ENCODE data around the gene DYNLT5. TPM values are rescaled to one million over a fixed set of nuclear protein-coding genes. Genes with fewer than 3 reads are reported as not detected.
"Not testable (repeated sequence)": the region's sequence is repeated elsewhere in the genome, so short reads cannot be mapped to it uniquely, and the experiment has no call there.

The DYNLT5 gene
- total and polyA plus RNA-seq, 3 experiments from 2014 or later: not detected

DNA sequence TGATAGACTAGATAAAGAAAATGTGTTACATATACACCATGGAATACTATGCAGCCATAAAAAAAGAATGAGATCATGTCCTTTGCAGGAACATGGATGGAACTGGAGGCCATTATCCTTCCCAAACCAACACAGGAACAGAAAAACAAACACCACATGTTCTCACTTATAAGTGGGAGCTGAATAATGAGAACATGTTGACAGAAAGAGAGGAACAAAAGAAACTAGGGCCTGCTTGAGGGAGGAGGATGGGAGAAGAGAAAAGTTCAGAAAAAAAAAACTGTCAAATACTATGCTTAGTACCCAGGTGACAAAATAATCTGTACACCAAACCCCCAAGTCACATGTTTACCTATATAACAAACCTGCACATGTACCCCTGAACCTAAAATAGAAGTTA is 23.5 kb upstream of the DYNLT5 start:
- H3K27me3 ChIP-seq (ENCODE audit: insufficient read depth, low read length, poor library complexity, severe bottlenecking); POLR2A ChIA-PET; H3K27ac ChIP-seq (ENCODE audit: low read depth, low read length); H3K36me3 ChIP-seq (ENCODE audit: insufficient read depth, low read length); H3K4me3 Mint-ChIP-seq; H3K36me3 Mint-ChIP-seq; H3K4me3 ChIP-seq (ENCODE audit: low read length); H3K9me3 ChIP-seq (ENCODE audit: low read length); CTCF ChIA-PET; H3K9me3 Mint-ChIP-seq; DNase-seq; H3K4me1 ChIP-seq (ENCODE audit: insufficient read depth, low read length); H3K4me1 Mint-ChIP-seq: not testable (repeated sequence)
- Mint-ChIP-seq H3K27me3 (peaks cover 5 to 24% of the 10 kb centered on the region in 2 donors), H3K27ac (peak overlapping the region in 1 of 8 donors; percentile 20)

DNA sequence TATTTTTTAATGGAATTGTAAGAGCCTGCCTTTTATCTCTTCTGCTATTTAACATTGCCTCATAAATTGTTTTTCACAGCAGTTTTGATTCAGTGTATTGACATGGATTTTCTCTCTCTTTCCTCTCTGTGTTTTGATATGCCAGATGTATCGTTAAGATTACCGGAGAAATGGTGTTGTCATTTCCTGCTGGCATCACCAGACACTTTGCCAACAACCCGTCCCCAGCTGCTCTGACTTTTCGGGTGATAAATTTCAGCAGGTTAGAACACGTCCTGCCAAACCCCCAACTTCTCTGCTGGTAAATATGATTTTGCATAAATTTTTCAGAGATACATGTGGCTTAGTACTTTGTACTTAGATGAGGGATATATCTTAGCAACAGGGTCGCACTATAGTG is 23.1 kb upstream of the DYNLT5 start:
- H3K4me1 ChIP-seq (ENCODE audit: insufficient read depth, low read length): no peaks in the 10 kb centered on the region
- ChIA-PET CTCF (no interaction called here), POLR2A (no interaction called here)
- peaks cover 5 to 24% of the 10 kb centered on the region in 2 donors for H3K27me3 Mint-ChIP-seq
- no peak overlapping the region for H3K4me3 ChIP-seq (ENCODE audit: low read length)
- no peaks in the 10 kb centered on the region for H3K27me3 ChIP-seq (ENCODE audit: insufficient read depth, low read length, poor library complexity, severe bottlenecking)
- H3K27ac ChIP-seq (ENCODE audit: low read depth, low read length): no peak overlapping the region
- no peaks in the 10 kb centered on the region for H3K36me3 ChIP-seq (ENCODE audit: insufficient read depth, low read length)
- peaks cover 4 to 9% (median 9%) of the 10 kb centered on the region in 3 donors for H3K4me1 Mint-ChIP-seq
- H3K9me3 ChIP-seq (ENCODE audit: low read length): no peaks in the 10 kb centered on the region
- no peaks in the 10 kb centered on the region for H3K36me3 Mint-ChIP-seq
- no peak overlapping the region for H3K27ac Mint-ChIP-seq
- peak in 1 of 5 donors; percentile 34 for DNase-seq
- H3K4me3 Mint-ChIP-seq: peak overlapping the region in 1 of 7 donors; percentile 16
- H3K9me3 Mint-ChIP-seq: peaks cover 0 to 2% (median 0%) of the 10 kb centered on the region in 5 donors

DNA sequence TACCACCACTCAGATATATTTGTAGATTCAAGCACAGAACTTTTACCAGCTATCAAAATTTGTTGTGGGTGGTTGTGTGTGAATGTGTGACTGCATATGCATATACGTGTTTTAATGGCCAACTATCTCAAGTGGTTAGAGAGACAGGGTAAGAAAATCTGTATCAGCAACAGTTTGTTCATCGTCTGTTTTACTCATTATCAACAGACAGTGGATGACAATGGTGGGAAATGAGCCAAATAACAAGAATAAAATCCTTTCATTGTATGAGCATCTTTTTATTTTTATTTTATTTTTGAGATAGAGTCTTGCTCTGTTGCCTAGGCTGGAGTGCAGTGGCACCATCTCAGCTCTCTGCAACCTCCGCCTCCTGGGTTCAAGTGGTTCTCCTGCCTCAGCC is 22.7 kb upstream of the DYNLT5 start:
- no peaks in the 10 kb centered on the region for H3K9me3 ChIP-seq (ENCODE audit: low read length)
- H3K27ac ChIP-seq (ENCODE audit: low read depth, low read length): no peak overlapping the region
- H3K9me3 Mint-ChIP-seq: peaks cover 0 to 2% (median 0%) of the 10 kb centered on the region in 5 donors
- H3K36me3 Mint-ChIP-seq: no peaks in the 10 kb centered on the region
- no peak for DNase-seq
- peaks cover 5 to 22% of the 10 kb centered on the region in 2 donors for H3K27me3 Mint-ChIP-seq
- H3K4me1 ChIP-seq (ENCODE audit: insufficient read depth, low read length): no peaks in the 10 kb centered on the region
- no peaks in the 10 kb centered on the region for H3K36me3 ChIP-seq (ENCODE audit: insufficient read depth, low read length)
- H3K4me3 ChIP-seq (ENCODE audit: low read length): no peak overlapping the region
- H3K27me3 ChIP-seq (ENCODE audit: insufficient read depth, low read length, poor library complexity, severe bottlenecking): no peaks in the 10 kb centered on the region
- POLR2A ChIA-PET: no interaction called here
- CTCF ChIA-PET: no interaction called here
- H3K4me1 Mint-ChIP-seq: peaks cover 4 to 9% (median 9%) of the 10 kb centered on the region in 3 donors
- no peak overlapping the region for H3K27ac Mint-ChIP-seq
- no peak overlapping the region for H3K4me3 Mint-ChIP-seq

DNA sequence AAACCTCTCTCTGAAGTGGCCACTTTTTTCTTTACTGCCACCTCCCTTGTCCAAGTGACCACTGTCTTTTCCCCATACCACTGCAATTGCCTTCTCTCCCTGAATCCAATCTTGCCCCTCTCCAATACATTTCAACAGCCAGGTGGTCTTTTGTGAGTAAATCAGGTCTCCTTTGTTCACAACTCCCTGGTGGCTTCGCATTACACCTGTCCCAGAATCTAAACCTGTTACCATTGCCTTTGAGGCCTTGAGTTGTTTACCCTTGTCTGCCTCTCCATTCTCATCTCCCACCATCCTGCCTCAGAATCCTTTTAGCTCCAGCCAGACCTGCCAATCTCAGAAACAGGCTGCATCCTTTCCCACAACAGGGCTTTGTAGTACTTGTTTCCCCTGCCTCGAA is 21.8 kb upstream of the DYNLT5 start:
- ChIA-PET POLR2A (no interaction called here), CTCF (no interaction called here)
- Histone ChIP-seq H3K9me3 (ENCODE audit: low read length) (no peaks in the 10 kb centered on the region), H3K27me3 (ENCODE audit: insufficient read depth, low read length, poor library complexity, severe bottlenecking) (no peaks in the 10 kb centered on the region), H3K36me3 (ENCODE audit: insufficient read depth, low read length) (no peaks in the 10 kb centered on the region), H3K4me3 (ENCODE audit: low read length) (no peak overlapping the region), H3K27ac (ENCODE audit: low read depth, low read length) (no peak overlapping the region), H3K4me1 (ENCODE audit: insufficient read depth, low read length) (no peaks in the 10 kb centered on the region)
- Mint-ChIP-seq H3K36me3 (no peaks in the 10 kb centered on the region), H3K27ac (no peak overlapping the region), H3K9me3 (peaks cover 0 to 2% (median 0%) of the 10 kb centered on the region in 5 donors), H3K4me1 (peaks cover 4 to 9% (median 9%) of the 10 kb centered on the region in 3 donors), H3K27me3 (peaks cover 5 to 19% of the 10 kb centered on the region in 2 donors), H3K4me3 (peak overlapping the region in 1 of 7 donors; percentile 42)
- no peak for DNase-seq

DNA sequence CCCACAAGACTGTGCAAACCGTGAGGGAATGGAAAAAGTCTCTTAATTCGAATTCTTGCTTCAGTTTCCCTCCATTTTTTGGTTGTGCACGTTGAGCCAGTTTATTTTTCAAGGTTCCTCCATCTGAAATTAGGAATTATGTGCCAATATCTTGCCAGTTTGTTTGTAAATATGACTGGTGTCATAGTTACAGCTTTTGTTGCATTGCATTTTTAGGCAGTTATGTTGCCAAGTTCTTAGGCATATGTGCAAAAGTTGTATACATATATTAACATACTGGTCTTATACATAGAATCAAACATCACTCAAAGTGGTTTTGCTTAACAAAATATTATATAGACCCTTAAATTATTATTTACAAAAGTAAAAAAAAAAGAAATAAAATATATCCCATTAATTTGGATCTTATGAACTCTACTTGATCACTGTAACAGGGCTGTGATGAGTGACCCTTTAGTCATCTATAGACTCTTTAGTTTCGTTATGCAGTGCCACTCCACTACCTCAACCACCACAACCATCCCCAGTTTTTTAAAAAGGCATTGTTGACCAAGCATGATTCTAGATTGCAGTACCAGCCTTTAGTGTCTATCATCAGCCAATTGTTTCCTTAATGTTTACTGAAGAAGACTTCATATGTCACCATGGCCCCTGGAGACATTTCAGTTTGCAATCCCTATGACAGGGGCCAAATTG is 20.9 kb upstream of the DYNLT5 start:
- CTCF ChIA-PET: no interaction called here
- H3K36me3 Mint-ChIP-seq: no peaks in the 10 kb centered on the region

DNA sequence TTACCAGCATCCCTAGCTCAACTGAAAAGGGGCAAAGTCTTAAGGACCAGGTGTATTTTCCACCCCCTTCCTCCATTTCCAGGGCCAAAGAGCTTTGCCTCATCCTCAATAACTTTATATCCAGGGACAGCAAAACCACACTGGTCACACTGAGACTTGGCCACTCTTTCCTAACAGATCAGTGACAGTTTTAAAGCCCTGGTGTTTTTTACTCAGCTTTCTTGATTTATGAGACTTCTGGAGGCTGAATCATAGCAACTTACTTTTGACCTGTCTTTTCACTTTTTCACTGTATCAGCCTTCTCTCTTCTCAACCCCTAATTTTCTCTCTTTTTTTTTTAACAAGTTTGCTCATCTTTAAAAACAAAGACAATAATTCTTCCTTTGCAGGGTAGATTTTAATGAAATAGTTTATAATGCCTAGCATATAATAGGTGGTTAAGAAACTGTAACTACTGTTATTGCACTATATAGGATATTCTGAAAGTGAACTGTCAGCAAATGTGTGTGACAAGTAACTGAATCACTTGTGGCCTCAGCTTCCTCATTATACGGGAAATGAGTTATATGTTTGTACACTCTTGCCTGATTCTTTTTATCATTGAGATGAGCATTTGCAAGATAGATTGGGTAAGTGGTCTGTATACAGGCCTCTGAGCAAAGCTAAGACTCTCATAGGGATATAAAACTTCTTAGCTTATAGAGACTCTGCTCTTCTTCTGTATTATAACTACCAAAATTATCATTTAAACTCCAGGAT is 19.7 kb upstream of the DYNLT5 start:
- ChIA-PET CTCF (no interaction called here), POLR2A (no interaction called here)
- peaks cover 0 to 2% (median 0%) of the 10 kb centered on the region in 5 donors for H3K9me3 Mint-ChIP-seq
- H3K27me3 Mint-ChIP-seq: peaks cover 4 to 6% of the 10 kb centered on the region in 2 donors
- no peak overlapping the region for H3K4me3 ChIP-seq (ENCODE audit: low read length)
- no peaks in the 10 kb centered on the region for H3K36me3 Mint-ChIP-seq
- H3K36me3 ChIP-seq (ENCODE audit: insufficient read depth, low read length): no peaks in the 10 kb centered on the region
- peaks cover 4 to 9% (median 9%) of the 10 kb centered on the region in 3 donors for H3K4me1 Mint-ChIP-seq
- no peak overlapping the region for H3K27ac Mint-ChIP-seq
- H3K4me3 Mint-ChIP-seq: no peak overlapping the region
- no peak overlapping the region for H3K27ac ChIP-seq (ENCODE audit: low read depth, low read length)
- no peaks in the 10 kb centered on the region for H3K27me3 ChIP-seq (ENCODE audit: insufficient read depth, low read length, poor library complexity, severe bottlenecking)
- no peaks in the 10 kb centered on the region for H3K4me1 ChIP-seq (ENCODE audit: insufficient read depth, low read length)
- DNase-seq: no peak
- no peaks in the 10 kb centered on the region for H3K9me3 ChIP-seq (ENCODE audit: low read length)

More for the DNA sequence above, 20.9 kb upstream of the DYNLT5 start:
- H3K36me3 ChIP-seq (ENCODE audit: insufficient read depth, low read length): no peaks in the 10 kb centered on the region
- Mint-ChIP-seq H3K4me1 (peaks cover 4 to 9% (median 9%) of the 10 kb centered on the region in 3 donors), H3K27me3 (peaks cover 2 to 13% of the 10 kb centered on the region in 2 donors), H3K27ac (no peak overlapping the region), H3K4me3 (no peak overlapping the region), H3K9me3 (peaks cover 0 to 2% (median 0%) of the 10 kb centered on the region in 5 donors)
- no peak overlapping the region for H3K27ac ChIP-seq (ENCODE audit: low read depth, low read length)
- POLR2A ChIA-PET: no interaction called here
- H3K4me3 ChIP-seq (ENCODE audit: low read length): no peak overlapping the region
- no peak for DNase-seq
- no peaks in the 10 kb centered on the region for H3K4me1 ChIP-seq (ENCODE audit: insufficient read depth, low read length)
- no peaks in the 10 kb centered on the region for H3K27me3 ChIP-seq (ENCODE audit: insufficient read depth, low read length, poor library complexity, severe bottlenecking)
- no peaks in the 10 kb centered on the region for H3K9me3 ChIP-seq (ENCODE audit: low read length)

DNA sequence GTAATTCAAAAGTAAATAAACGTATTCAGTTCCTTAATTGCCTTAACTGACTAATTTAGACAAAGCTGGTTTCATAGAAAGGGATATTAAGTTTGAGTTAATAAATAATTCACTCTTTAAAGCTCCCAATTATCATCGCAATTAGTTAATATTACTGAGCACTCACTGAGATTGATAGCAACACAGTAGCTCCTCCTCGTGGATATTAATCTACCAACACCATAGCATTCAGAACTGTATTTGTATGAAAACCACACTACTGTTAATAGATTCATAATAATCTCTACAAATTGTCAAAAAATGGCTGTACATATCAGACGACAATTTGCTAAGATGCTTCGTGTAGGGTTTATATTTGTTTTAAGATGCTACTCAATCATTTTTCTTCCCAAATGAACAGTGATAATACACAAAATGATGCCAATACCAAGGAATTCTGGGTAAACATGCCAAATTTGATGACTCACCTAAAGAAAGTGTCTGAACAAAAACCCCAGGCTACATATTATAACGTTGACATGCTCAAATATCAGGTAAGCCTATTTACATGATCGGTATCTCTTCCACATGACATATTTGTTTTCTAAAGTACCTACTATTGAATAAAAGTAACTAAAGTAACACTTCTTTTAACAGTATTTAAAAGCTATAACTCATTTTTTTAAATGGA is 18.8 kb upstream of the DYNLT5 start:
- POLR2A ChIA-PET: no interaction called here
- Mint-ChIP-seq H3K27ac (no peak overlapping the region), H3K9me3 (peaks cover 0 to 2% (median 0%) of the 10 kb centered on the region in 5 donors), H3K4me3 (no peak overlapping the region), H3K27me3 (peaks cover 3 to 4% of the 10 kb centered on the region in 2 donors), H3K4me1 (peaks cover 4 to 9% (median 9%) of the 10 kb centered on the region in 3 donors), H3K36me3 (no peaks in the 10 kb centered on the region)
- H3K36me3 ChIP-seq (ENCODE audit: insufficient read depth, low read length): no peaks in the 10 kb centered on the region
- CTCF ChIA-PET: interaction anchor here (0.6 to 1.8 kb wide), 3 partner anchors 8 to 35 kb away, joined by 3 to 4 read pairs (median 4); no protein-coding TSS in a partner anchor
- H3K27me3 ChIP-seq (ENCODE audit: insufficient read depth, low read length, poor library complexity, severe bottlenecking): no peaks in the 10 kb centered on the region
- no peak overlapping the region for H3K27ac ChIP-seq (ENCODE audit: low read depth, low read length)
- H3K4me1 ChIP-seq (ENCODE audit: insufficient read depth, low read length): no peaks in the 10 kb centered on the region
- H3K9me3 ChIP-seq (ENCODE audit: low read length): no peaks in the 10 kb centered on the region
- no peak for DNase-seq
- no peak overlapping the region for H3K4me3 ChIP-seq (ENCODE audit: low read length)

DNA sequence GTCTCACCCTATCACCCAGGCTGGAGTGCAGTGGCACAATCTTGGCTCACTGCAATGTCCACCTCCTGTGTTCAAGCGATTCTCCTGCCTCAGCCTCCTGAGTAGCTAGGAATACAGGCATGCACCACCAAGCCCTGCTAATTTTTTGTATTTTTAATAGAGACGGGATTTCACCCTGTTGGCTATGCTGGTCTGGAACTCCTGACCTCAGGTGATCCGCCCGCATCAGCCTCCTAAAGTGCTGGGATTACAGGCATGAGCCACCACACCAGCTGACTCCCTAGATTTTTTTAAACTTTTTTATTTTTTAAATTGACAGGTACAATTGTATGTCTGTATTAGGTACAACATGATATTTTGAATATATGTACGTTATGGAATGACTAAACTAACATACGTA is 17.7 kb upstream of the DYNLT5 start:
- H3K9me3 ChIP-seq (ENCODE audit: low read length); H3K4me1 ChIP-seq (ENCODE audit: insufficient read depth, low read length); H3K9me3 Mint-ChIP-seq; H3K27me3 ChIP-seq (ENCODE audit: insufficient read depth, low read length, poor library complexity, severe bottlenecking); DNase-seq; H3K27ac Mint-ChIP-seq; H3K27me3 Mint-ChIP-seq; H3K36me3 Mint-ChIP-seq; H3K4me1 Mint-ChIP-seq; H3K36me3 ChIP-seq (ENCODE audit: insufficient read depth, low read length); H3K4me3 Mint-ChIP-seq; H3K4me3 ChIP-seq (ENCODE audit: low read length); POLR2A ChIA-PET; H3K27ac ChIP-seq (ENCODE audit: low read depth, low read length): not testable (repeated sequence)
- CTCF ChIA-PET: interaction anchor here (0.7 to 1.8 kb wide), 3 partner anchors 9 to 401 kb away, joined by 3 to 4 read pairs (median 4); no protein-coding TSS in a partner anchor

All from CD8-positive, alpha-beta memory T cell (primary cell).